ENCODE data around the gene ATP5F1E. TPM values are rescaled to one million over a fixed set of nuclear protein-coding genes. Genes with fewer than 3 reads are reported as not detected.

ATP5F1E gene
- total RNA-seq, 4 donors from 2014 or later, result 27.1 to 38.2 (median 33.7) TPM

DNA sequence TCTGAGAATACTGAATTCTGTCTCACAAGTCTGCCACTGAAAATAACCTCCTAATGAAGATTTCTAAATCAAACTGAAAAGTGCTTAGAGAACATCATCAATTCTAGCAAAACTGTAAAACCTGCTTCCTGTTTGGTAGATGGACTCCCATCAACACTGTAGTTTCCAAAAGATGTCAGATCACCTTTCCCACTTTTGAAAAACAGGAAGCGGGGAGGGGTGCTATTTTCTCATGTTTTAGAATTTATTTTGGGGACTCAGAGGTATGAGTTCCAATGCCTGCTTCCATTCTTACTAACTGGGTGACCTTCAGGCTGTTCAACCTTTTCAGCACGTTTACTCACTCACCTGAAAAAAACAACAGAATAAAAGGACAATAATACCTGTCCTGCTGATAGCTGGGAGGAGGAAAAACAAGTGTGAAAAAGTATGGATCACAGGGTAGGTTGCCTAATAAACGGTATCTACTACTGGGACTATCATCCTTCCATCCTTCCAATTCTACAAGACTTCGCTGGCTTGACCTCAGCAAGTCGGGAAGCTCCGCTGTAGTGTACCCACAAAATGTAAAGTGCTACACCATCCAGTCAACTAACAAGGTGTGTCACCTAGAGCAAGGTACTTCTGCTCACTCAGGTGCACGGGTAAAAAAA, 1.1 kb downstream of the ATP5F1E start:
- Histone ChIP-seq H3K27ac (peak overlapping the region; percentile 89 to 97 (median 95)), H3K4me3 (peak overlapping the region; percentile 77 to 88 (median 83)), H3K9me3 (no peaks in the 10 kb centered on the region), H3K36me3 (peaks cover 0 to 57% of the 10 kb centered on the region in 2 donors), H3K27me3 (no peaks in the 10 kb centered on the region), H3K4me1 (peaks cover 47% of the 10 kb centered on the region in 2 donors)
- DNase-seq (no peak), ATAC-seq (no peak)
- TF ChIP-seq, protein P1, sequence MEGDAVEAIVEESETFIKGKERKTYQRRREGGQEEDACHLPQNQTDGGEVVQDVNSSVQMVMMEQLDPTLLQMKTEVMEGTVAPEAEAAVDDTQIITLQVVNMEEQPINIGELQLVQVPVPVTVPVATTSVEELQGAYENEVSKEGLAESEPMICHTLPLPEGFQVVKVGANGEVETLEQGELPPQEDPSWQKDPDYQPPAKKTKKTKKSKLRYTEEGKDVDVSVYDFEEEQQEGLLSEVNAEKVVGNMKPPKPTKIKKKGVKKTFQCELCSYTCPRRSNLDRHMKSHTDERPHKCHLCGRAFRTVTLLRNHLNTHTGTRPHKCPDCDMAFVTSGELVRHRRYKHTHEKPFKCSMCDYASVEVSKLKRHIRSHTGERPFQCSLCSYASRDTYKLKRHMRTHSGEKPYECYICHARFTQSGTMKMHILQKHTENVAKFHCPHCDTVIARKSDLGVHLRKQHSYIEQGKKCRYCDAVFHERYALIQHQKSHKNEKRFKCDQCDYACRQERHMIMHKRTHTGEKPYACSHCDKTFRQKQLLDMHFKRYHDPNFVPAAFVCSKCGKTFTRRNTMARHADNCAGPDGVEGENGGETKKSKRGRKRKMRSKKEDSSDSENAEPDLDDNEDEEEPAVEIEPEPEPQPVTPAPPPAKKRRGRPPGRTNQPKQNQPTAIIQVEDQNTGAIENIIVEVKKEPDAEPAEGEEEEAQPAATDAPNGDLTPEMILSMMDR (IDR thresholded peaks at IDR 0.05 in 4 of 5, conservative IDR thresholded peaks at IDR 0.05 in 1 of 5), result no peak
- no peak for TF ChIP-seq POLR2A (IDR thresholded peaks at IDR 0.05)
- intact Hi-C loops (cut with DNase I; ENCODE audit: low total_unique reads) (loop anchor here (1.0 to 5.0 kb wide), 3 partner anchors 24 to 379 kb away; partner anchors contain the start of genes CTSZ and STX16), in situ Hi-C loops (cut with MboI; ENCODE audit: low sequenced_read_pairs in 4 of 4) (loop anchor here in 2 of 4 donors (10.0 to 25.0 kb wide), 2 partner anchors 46 to 344 kb away; partner anchors contain the start of genes NELFCD (in 2 of the 2) and NPEPL1 (in 1 of the 2))

DNA sequence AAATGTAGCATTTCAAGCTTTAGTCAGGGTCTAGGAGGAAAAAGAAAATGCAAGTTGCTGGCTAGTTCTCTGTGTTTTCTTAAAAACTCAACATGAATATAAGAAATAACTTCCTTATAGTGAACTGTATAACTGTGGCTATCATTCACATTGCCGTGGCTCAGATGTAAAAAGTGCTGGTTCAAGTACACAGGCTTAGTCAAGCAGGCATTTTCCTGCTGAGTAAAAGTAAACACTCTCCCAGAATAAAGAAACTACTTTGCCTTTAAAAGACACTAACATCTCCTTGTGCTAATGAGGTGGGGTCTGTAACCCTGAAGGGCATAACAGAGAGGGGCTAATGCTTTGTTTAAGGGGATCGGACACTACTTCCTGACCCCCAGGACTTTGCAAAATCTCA, 3.3 kb downstream of the ATP5F1E start:
- H3K9me3 ChIP-seq, result no peaks in the 10 kb centered on the region
- ATAC-seq, result no peak
- H3K27me3 ChIP-seq, result no peaks in the 10 kb centered on the region
- in situ Hi-C loops (cut with MboI; ENCODE audit: low sequenced_read_pairs in 4 of 4) (loop anchor here in 1 of 4 donors (25.0 kb wide), 1 partner anchor 342 kb away; the partner anchor contains the start of gene NPEPL1), intact Hi-C loops (cut with DNase I; ENCODE audit: low total_unique reads) (no loop called here)
- DNase-seq, result no peak
- TF ChIP-seq, protein P1 (IDR thresholded peaks at IDR 0.05 in 4 of 5, conservative IDR thresholded peaks at IDR 0.05 in 1 of 5), result no peak
- no peak for TF ChIP-seq POLR2A (IDR thresholded peaks at IDR 0.05)
- peaks cover 47 to 52% of the 10 kb centered on the region in 2 donors for H3K4me1 ChIP-seq
- H3K27ac ChIP-seq, result no peak overlapping the region
- H3K4me3 ChIP-seq, result no peak overlapping the region
- H3K36me3 ChIP-seq, result peaks cover 0 to 64% of the 10 kb centered on the region in 2 donors

DNA sequence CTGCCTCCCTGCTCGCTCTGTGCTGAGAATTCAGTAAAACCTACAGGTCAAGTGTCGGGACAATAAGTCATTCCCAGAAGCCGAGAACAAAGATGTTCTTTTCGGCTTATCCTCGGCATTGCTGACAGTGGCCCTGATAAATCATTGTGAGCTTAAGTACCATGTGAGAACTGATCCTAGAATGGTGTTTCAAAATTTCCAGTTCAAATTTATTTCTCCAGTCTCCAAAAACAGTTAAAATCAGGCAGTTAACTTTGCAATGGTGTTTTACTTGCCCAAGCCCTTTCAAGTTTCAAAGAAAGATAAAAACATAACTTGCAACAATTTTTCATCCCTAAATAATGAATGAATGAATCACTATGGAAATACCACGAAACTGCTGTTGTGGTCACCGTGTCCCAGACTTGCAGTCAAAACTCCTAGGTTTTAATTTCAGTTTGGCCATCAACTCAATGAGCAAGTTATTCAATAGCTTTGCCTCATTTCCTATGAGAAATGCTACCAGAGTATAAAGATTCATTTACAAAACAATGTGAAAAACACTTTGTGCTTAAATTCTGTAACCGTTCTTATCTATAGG, 4.3 kb downstream of the ATP5F1E start:
- peaks cover 0 to 66% of the 10 kb centered on the region in 2 donors for H3K36me3 ChIP-seq
- DNase-seq, result no peak
- no peaks in the 10 kb centered on the region for H3K9me3 ChIP-seq
- H3K27ac ChIP-seq, result peak overlapping the region in 1 of 4 donors; percentile 1
- no peak for TF ChIP-seq POLR2A (IDR thresholded peaks at IDR 0.05)
- TF ChIP-seq, protein P1 (IDR thresholded peaks at IDR 0.05 in 4 of 5, conservative IDR thresholded peaks at IDR 0.05 in 1 of 5), result no peak
- no peak overlapping the region for H3K4me3 ChIP-seq
- in situ Hi-C loops (cut with MboI; ENCODE audit: low sequenced_read_pairs in 4 of 4) (loop anchor here in 1 of 4 donors (25.0 kb wide), 1 partner anchor 341 kb away; the partner anchor contains the start of gene NPEPL1), intact Hi-C loops (cut with DNase I; ENCODE audit: low total_unique reads) (no loop called here)
- peaks cover 43 to 48% of the 10 kb centered on the region in 2 donors for H3K4me1 ChIP-seq
- no peak for ATAC-seq
- no peaks in the 10 kb centered on the region for H3K27me3 ChIP-seq

DNA sequence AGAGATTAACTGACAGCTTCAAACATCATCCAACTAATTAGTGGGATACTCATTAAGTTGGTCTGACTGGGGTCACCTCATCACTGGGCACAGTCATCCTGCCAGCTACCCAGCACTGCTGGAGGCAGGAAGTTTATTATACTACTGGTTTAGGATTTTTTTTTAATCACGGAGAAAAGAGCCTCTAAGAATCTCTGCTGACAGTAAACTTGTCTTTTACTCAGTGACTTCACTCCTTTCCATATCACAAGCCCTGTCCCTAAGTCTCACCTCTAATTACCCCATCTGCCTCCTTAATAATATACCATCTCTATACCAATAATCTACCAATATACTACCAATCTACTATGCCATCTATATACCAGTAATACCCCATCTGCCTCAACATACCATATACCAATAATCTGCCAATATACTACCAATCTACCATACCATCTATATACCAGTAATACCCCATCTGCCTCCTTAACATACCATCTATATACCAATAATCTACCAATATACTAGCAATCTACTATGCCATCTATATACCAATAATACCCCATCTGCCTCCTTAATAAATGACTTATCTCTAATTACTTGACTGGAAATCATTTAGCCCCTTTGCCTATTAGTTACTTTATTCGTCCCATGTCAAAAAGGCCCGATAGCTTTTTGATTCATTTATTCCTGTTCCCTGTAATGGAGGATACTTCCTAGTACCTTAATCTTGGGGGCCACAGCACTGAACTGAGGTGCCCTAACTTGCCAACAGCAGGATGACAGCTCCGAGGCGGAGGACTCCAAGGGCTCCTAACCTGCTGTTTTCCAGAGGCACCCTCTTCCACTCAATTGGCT, 5.0 kb downstream of the ATP5F1E start:
- Histone ChIP-seq H3K9me3 (no peaks in the 10 kb centered on the region), H3K27ac (peak overlapping the region in 1 of 4 donors; percentile 1), H3K27me3 (no peaks in the 10 kb centered on the region), H3K4me3 (no peak overlapping the region), H3K4me1 (peaks cover 42 to 45% of the 10 kb centered on the region in 2 donors), H3K36me3 (peaks cover 0 to 66% of the 10 kb centered on the region in 2 donors)
- no peak for DNase-seq
- no peak for ATAC-seq
- intact Hi-C loops (cut with DNase I; ENCODE audit: low total_unique reads), result no loop called here
- in situ Hi-C loops (cut with MboI; ENCODE audit: low sequenced_read_pairs in 4 of 4), result loop anchor here in 1 of 4 donors (25.0 kb wide), 1 partner anchor 340 kb away; the partner anchor contains the start of gene NPEPL1
- TF ChIP-seq, protein P1 (IDR thresholded peaks at IDR 0.05 in 4 of 5, conservative IDR thresholded peaks at IDR 0.05 in 1 of 5), result no peak
- no peak for TF ChIP-seq POLR2A (IDR thresholded peaks at IDR 0.05)

Data from gastrocnemius medialis (tissue), 4 donors.